Suppressor macrophage (primary cell): ENCODE measurements around the gene CCDC124.

Experiments
- DNase-seq, 4 experiments: peaks; one replicate each; pipeline ENCODE4 v3.0.0-alpha.2; 2020 to 2022

The CCDC124 gene

GRCh38 chr19:17988161-17988560 lies 55.3 kb downstream of the CCDC124 start:
- no peak for DNase-seq

GRCh38 chr19:17989425-17990094 lies 56.7 kb downstream of the CCDC124 start:
- no peak for DNase-seq

GRCh38 chr19:17993076-17993813 lies 60.4 kb downstream of the CCDC124 start:
- DNase-seq, result no peak
